CD4-positive, alpha-beta T cell treated with Interleukin-4 for 1 hour (primary cell): ENCODE results near the gene ERCC8.
"Not testable (repeated sequence)": the region's sequence is repeated elsewhere in the genome, so short reads cannot be mapped to it uniquely, and the experiment has no call there.

Experiments used
- DNase-seq, 2 donors: peaks; one replicate each; pipeline ENCODE4 v3.0.0-alpha.2; 2020 to 2022

The ERCC8 gene, protein sequence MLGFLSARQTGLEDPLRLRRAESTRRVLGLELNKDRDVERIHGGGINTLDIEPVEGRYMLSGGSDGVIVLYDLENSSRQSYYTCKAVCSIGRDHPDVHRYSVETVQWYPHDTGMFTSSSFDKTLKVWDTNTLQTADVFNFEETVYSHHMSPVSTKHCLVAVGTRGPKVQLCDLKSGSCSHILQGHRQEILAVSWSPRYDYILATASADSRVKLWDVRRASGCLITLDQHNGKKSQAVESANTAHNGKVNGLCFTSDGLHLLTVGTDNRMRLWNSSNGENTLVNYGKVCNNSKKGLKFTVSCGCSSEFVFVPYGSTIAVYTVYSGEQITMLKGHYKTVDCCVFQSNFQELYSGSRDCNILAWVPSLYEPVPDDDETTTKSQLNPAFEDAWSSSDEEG

DNA sequence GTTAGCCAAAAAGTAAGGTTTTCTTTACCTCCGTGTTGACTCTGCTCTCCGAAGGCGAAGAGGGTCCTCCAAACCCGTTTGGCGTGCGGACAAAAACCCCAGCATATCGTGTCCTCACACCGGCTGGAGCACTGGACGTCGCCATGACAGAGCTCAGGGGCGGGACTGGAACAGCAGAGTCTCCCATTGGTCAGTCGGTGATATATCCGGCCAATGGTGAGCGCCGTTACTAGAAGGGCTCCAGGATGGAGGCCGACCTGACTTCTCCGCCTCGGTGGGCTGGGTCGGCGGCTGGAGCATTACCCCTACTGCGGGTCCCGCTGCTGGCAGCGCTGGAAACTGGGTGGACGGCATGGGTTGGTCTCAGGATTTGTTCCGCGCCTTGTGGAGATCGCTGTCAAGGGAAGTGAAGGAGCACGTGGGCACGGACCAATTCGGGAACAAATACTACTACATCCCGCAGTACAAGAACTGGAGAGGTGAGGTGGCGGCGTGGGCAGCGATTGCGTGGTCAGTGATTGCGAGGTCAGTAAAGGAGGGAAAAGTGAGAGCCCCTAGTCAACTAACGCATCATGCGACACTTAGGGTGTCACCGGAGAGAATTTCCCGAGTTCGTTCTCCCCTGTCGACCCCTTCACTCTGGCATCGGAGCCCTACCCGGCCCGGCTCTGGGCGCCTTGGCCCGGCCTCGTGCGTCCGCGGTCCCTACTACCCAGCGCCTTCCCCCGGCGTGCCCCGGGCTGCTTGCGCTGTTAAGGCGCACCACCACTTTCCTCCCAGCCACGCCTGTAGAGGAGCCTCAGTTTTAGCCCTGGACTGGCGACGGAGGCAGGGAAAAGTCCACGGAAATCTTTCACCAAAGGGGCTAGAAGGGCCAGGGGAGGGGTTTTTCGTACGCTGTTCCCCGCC, at the start of gene ERCC8, which contains the start of gene NDUFAF2:
Gene ERCC8, minus strand, starts transcription at position 167 of the 909 bp plus-strand sequence. Its CDS starts 62 bp downstream, at position 105.
Gene NDUFAF2, plus strand, starts transcription at position 302 of the 909 bp plus-strand sequence. Its CDS starts 51 bp downstream, at position 353.
- DNase-seq: peak; percentile 92 to 93

DNA sequence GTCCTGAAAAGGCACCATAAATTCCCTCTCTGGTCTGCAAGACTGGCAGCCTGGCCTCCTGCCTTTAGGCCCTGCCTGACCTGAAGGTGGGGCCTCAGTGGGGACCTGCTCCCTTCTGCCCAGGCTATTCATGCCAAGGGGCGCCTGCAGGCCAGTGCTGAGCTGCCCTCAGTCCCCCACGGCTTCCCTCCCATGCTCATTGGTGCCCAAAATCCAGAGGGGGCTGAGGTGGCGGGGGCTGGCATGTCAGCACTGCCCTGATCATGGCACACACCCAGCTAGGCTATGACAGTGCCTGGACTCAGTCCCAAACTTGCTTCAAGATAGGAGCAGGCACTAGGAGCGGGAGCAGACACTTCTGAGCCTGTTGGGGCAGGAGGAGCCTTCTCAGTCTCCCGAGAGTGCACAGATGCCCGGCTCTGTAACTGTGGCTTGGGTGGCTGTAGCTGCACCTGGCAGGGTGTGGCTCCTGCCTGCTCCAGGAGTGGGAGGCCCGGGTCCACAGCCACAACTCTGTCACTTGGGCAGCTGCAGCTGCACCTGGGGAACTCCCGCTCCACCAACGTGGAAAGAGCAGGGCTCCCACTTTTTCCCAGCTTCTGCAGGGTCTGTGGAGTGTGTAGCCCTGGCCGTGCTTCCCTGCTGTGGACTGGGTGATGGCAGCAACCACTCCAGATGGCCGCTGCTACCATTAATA, 49.2 kb upstream of the ERCC8 start:
- no peak for DNase-seq

DNA sequence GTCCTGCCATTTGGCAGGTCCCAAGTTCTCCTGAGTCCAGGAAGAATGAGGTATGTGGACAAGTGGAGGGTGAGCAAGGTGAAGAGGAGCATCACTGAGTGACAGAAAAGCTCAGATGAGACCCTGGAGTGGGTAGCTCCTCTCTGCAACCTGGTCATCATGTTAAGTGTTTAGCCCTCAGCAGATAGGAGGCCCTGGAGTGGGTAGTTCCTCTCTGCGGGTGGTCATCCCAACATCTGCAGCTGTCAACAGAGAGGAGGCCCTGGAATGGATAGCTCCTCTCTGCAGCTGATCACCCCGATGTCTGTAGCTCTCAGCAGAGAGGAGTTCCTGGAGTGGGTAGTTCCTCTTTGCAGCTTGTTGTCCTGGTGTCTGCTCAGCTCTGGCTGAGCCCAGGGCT, 48.6 kb upstream of the ERCC8 start:
- no peak for DNase-seq

DNA sequence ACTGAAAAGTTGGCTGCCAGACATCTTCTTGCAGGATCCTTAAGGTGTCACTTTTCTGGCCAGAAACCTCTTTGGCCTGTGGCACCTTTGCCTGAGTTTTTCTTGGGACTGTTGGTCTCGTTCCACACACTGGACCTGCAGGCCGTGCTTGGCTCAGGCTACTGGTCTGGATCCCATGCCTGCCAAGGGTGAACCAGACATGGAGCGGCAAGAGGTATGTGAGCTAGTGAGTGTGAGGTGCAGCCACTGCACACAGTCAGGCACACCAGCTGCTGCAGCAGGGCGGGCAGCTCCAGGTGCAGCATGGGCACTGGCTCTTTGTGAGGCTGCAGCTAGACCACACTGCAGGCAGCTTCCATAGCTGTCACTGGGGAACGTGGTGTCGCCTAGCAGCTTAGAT, 48.0 kb upstream of the ERCC8 start:
- no peak for DNase-seq

DNA sequence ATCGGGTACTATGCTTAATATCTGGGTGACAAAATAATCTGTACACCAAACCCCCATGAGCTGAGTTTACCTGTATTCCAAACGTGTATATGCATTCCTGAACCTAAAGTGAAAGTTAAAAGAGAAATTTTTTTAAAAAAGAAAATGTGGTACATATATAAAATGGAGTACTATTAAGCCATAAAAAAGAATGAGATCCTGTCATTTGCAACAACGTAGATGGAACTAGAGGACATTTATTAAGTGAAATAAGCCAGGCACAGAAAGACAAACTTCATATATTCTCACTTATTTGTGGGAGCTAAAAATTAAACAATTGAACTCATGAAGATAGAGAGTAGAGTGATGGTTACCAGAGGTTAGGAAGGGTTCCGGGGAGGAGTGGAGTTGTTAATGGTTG, 44.9 kb upstream of the ERCC8 start:
- no peak for DNase-seq

DNA sequence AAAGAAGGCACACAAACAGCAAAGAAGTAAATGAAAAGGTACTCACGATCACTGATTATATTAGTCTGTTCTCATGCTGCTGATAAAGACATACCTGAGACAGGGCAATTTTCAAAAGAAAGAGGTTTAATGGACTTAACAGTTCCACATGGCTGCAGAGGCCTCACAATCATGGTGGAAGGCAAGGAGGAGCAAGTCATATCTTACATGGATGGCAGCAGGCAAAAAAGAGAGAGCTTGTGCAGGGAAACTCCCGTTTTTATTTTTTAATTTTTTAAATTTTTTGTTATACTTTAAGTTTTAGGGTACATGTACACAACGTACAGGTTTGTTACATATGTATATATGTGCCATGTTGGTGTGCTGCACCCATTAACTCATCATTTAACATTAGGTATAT, 37.3 kb upstream of the ERCC8 start:
- not testable (repeated sequence) for DNase-seq

DNA sequence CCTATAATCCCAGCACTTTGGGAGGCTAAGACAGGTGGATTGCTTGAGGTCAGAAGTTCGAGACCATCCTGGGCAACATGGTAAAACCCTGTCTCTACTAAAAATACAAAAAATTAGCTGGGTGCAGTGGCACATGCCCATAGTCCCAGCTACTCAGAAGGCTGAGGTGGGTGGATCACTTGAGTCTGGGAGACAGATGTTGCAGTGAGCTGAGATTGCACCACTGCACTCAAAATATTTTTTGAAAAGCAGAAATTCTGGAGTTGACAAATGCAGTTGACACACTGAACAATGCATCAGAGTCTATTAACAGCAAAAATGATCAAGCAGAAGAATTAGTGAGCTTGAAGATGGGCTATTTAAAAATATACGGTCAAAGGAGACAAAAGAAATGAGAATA, 35.6 kb upstream of the ERCC8 start:
- DNase-seq: no peak

DNA sequence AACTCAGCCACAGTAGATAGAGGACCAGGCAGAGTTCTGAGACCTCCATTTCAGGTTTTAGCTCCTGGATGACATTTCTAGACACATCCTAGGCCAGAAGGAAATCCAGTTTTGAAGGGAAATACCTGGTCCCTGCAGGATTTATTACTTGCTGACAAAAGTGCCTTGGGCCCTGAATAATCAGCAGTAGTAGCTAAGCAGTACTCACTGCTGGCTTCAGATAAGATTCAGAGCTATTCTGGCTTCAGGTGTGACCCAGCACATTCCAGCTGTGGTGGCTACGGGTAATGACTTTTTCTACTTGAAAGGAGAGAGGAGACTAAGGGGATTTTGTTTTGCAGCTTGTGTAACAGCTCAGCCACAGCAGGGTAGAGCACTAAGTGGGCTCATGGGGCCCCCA, 34.1 kb upstream of the ERCC8 start:
- DNase-seq: no peak

DNA sequence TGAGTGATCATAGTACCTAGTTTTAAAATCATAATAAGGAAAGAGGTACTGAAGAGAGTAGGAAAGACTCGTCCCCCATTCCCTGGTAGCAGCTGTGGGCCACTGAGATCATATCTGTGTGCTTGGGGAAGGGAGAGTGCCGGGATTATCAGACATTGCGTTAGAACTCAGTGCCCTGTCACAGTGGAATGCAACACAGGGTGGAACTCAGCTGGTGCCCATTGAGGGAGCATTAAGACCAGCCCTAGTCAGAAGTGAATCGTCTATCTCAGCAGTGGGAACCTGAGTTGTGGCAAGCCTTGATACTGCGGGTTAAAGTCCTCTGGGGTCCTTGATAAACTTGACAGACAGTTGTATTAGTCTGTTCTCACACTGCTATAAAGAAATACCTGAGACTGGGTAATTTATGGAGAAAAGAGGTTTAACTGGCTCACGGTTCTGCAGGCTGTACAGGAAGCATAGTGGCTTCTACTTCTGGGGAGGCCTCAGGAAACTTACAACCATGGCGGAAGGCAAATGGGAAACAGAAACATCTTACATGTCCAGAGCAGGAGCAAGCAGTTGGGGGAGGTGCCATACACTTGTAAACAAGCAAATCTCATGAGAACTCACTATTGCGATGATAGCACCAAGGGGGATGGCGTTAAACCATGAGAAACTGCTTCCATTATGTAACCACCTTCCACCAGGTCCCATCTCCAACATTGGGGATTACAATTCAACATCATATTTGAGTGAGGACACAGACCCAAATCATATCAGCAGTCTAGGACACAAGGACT, 33.3 kb upstream of the ERCC8 start:
- no peak for DNase-seq

DNA sequence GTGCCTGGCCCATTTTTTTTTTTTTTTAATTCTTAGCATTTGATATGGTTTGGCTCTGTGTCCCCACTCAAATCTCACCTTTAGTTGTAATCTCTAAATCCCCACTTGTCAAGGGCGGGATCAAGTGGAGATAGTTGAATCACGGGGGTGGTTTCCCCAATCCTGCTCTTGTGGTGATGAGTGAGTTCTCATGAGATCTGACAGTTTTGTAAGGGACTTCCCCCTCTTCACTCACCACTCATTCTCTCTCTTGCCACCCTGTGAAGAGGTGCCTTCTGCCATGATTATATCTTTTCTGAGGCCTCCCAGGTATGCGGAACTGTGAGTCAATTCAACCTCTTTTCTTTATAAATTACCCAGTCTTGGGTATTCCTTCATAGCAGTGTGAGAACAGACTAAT, 27.4 kb upstream of the ERCC8 start:
- DNase-seq: no peak

DNA sequence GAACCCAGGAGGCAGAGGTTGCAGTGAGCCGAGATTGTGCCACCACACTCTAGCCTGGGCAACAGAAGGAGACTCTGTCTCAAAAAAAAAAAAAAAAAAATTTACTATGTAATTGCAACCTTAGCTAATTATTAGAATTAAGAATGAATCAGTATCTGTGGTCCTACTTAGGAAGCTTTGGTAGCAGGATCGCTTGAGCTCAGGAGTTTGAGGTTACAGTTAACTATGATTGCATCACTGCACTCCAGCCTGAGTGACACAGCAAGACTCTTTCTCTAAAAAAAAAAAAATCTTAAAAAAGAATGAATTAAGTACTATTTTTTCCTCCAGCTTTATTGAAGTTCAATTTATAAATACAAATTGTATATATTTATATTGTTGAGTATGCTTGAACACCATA, 16.8 kb upstream of the ERCC8 start:
- no peak for DNase-seq

DNA sequence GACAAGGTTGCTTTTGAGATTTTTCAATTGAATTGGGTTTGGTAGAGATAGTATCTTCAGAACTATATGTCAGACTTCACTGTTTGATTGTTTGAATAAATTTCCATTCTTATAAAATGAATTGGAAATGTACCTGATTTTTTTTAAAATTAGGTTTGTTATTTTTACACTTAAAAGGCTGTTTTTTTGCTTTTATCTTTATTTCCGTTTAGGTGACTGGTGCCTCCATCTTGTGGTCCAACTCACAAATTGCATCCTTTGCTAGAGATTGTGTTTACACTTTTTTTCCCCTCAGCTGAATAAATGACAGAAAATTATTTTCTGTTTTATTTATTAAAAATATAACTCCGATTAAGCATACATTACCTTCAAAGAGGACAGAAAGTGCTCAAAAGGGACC, 15.7 kb upstream of the ERCC8 start:
- peak in 1 of 2 donors; percentile 17 for DNase-seq

DNA sequence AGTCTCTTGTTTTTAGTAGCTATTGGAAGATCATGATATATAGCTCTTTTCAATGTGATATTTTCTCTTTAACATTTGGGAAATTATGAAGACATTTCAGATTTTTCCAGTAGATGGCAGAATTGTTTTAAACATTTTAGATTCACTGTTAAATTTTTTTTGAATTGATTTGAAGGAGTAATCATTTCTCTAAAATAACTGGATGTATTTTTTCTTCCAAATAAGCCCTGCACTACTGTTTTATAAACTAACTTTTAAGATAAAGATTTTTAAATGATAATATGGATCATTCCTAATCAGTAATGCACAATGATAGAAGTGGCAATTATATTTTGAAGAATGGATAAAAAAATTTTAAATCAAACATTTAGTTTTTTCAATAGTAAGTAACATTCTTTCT, 14.3 kb upstream of the ERCC8 start:
- DNase-seq: peak in 1 of 2 donors; percentile 27

DNA sequence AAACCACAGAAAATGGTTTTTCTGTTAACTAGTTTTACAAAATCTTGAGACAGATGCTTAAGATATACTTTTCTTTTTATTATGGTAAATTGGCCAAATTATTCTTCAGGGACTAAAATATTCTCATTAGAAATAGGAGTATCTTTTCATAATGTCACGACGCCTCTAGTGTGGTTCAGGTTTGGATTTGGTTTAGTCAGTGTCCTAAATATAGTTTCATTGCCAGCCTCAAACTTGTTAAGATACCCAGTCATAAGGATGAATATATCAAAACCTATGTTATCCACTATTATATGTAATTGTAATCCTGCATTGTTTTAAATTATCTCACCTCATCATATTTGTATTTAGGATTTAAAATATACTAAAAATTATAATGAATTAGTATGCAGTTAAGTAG, 13.8 kb upstream of the ERCC8 start:
- no peak for DNase-seq

DNA sequence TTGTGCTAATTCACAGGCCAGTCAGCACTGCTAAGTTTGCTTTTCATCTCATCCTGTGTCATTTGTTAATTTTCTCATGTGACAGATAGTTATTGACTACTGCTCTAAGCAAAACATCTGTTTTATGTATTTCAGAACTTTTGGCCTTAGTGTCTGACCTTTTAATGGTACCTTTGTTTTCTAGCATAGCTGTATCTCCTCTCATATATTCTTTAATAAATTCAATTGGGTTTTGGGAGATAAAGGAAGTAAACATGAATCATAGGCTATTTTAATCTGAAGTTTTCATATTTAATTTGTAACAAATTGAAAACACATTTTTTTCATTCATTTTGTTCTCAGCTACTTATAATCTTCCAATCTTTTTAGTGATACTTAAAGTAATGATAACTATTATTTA, 13.2 kb upstream of the ERCC8 start:
- DNase-seq: no peak

DNA sequence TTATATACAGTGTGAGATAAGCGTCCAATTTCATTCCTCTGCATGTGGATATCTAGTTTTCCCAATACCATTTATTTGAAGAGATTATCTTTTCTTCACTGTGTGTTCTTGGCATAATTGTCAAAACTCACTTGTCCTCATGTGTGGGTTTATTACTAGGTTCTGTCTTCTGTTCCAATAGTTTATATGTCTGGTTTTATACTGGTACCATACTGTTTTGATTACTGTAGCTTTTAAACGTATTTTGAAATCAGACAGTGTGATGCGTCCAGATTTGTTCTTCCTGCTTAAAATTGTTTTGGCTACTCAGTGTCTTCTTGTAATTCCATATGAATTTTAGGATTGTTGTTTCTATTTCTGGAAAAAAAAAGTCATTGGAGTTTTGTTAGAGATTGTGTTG, 10.4 kb upstream of the ERCC8 start:
- no peak for DNase-seq

DNA sequence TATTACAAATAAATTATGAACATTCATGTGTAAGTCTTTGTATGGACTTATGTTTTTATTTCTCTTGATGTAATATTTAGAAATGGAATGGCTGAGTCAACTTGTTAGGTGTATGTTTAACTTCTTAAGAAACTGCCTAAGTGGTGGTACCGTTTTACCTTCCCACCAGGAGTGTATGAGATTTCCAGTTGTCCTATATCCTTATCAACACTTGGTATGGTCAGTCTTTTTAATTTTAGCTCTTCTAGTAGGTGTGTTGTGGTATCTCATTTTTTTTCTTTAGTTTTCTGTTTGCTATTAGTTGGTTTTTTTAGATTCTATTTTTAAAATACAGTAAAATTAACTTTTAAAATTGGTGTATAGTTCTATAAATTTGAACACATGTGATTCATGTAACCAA, 3.9 kb upstream of the ERCC8 start:
- no peak for DNase-seq

DNA sequence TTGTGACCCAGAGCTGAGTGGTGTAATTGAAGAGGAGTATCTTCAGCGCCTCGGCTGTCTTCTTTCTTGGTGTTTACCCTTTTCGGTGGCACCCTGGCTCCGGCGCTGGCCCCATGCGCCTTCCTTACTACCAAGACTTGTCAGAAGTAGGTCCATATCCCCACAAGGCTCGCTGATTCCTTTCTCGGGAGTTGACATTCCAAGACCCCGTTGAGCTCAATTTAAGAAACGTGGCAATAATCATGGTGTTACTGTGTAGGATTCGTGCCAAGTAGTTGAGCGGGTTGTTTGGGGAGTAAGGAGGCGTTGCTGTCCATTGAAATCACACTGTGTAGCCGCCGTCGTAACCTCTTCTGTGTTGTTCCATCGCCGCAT, 930 bp upstream of the ERCC8 start:
- peak in 1 of 2 donors; percentile 22 for DNase-seq

DNA sequence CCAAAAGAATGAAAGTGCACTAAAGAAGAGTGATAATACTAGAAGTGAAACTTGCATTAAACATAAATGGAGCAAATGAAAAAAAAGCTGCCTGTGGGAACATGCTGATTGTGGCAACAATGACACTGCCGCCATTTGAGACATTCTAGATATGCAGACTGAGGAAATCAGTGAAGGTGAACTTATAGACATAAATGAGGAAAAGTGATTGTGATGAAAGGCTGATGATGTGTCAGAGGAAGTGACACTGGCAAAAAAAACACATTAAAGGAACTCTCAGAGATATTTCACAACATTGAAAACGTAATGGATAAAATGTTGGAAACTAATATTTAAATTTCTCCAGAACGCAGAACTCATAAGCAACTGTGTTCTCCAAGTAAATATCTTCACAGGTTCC, 1.2 kb downstream of the ERCC8 start:
- no peak for DNase-seq

DNA sequence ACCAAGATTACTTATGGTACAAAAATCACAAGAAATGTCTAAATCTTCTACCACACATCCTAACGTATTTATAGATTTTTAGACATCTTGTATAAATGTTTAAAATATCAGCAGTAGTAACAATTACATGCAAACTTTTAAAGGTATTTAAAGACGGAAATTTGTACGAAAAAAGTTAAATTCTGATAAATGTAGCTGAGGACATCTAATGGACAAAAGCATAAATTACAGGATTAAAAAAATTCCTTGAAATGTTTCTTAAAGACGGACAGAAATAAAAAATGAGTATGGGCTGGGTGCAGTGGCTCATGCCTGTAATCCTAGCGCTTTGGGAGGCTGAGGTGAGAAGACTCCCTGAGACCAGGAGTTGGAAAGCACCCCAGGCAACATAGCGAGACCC, 15.8 kb downstream of the ERCC8 start:
- no peak for DNase-seq

DNA sequence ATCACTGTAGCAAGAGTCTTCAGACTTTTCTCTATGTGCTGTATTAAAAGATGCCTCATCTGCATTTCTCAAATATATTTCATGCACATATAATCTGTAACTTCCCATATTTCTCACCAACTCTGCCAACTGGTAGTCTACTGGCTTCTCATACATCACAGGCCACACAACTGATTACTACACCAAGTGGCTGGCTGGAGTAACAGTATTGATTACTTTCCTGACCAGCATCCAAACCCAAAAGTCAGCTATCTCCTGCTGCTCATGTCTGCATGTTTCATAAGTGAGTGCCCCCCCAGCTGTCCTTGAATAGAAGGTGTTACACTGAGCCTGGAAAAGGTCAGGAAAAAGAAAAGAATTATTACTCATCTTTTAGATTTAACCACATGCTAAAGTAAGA, 17.4 kb downstream of the ERCC8 start:
- DNase-seq: no peak

DNA sequence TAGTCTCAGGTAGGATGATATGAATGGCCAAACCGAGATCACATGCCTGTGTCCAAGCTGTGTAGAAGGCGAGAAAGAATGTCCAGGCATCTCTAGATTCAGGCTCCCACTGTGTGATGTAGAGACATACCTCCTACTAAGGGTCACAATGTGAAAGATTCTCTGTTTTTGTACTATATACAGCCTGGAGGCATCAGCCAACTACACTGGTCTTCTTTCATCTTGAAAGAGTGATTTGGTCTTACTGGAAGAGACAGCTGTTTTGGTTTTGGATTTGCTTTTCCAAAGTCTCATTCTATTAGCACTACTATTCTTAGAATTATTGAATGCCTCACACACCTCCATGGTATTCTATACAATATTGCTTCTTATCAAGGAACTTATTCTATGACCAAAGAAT, 26.4 kb downstream of the ERCC8 start:
- no peak for DNase-seq

DNA sequence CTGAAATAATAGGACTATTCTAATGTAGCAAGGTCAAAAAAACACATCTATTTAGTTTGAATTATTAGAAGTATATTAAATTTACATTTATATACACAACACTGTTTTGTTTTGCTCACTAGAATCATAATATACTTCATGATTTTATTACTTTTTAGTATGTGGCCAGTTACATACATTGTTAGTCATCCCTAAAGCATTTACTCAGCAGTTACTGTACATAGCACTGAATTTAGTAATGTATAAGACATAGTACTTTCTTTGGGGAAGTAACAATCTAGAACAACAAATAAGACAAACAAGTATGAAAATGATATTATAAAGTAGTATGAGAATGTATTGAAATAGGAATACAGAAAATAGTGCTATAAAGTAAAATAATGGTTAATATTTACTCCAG, 28.2 kb downstream of the ERCC8 start:
- no peak for DNase-seq
